Progenitor cell of endocrine pancreas (in vitro differentiated cells): Measurements from ENCODE around the gene ZGLP1. TPM values are rescaled to one million over a fixed set of nuclear protein-coding genes. Genes with fewer than 3 reads are reported as not detected.
"Not testable (repeated sequence)": the region's sequence is repeated elsewhere in the genome, so short reads cannot be mapped to it uniquely, and the experiment has no call there.

Source experiments
- DNase-seq: peaks from one replicate; pipeline ENCODE4 v3.0.0; 2021; ENCODE audit warnings: low spot score; ENCODE audit not compliant: unreplicated experiment
- H3K27ac Mint-ChIP-seq: 2 replicates; pipeline ENCODE4 v1.8.0; 2021; ENCODE audit warnings: mild to moderate bottlenecking, moderate library complexity, mixed read lengths
- H3K27me3 Mint-ChIP-seq: 2 replicates; pipeline ENCODE4 v1.8.0; 2021; ENCODE audit warnings: mixed read lengths
- H3K36me3 Mint-ChIP-seq: 2 replicates; pipeline ENCODE4 v1.8.0; 2022; ENCODE audit warnings: mixed read lengths; ENCODE audit not compliant: insufficient read depth
- H3K4me1 Mint-ChIP-seq: 2 replicates; pipeline ENCODE4 v1.8.0; 2021; ENCODE audit warnings: low read depth, mixed read lengths
- H3K4me3 Mint-ChIP-seq: 2 replicates; pipeline ENCODE4 v1.8.0; 2021; ENCODE audit warnings: low read depth, mild to moderate bottlenecking, moderate library complexity, mixed read lengths
- H3K9me3 Mint-ChIP-seq: 2 replicates; pipeline ENCODE4 v1.8.0; 2021; ENCODE audit warnings: low read depth, mixed read lengths
- total RNA-seq: library from RNA; stranded (reverse); gene quantifications from 2 replicates; pipeline ENCODE4 v1.2.1, GENCODE V29; 2021
- TF ChIP-seq, protein P1 (sequence below): fragments of 200-600 bp; sonication (generic); IDR thresholded peaks from one replicate; pipeline ENCODE4 v1.5.0; 2021; ENCODE audit warnings: antibody characterized with exemption, mild to moderate bottlenecking; ENCODE audit not compliant: unreplicated experiment

ZGLP1 gene
- total RNA-seq, 1 donor from 2014 or later, result 26.8 TPM

DNA sequence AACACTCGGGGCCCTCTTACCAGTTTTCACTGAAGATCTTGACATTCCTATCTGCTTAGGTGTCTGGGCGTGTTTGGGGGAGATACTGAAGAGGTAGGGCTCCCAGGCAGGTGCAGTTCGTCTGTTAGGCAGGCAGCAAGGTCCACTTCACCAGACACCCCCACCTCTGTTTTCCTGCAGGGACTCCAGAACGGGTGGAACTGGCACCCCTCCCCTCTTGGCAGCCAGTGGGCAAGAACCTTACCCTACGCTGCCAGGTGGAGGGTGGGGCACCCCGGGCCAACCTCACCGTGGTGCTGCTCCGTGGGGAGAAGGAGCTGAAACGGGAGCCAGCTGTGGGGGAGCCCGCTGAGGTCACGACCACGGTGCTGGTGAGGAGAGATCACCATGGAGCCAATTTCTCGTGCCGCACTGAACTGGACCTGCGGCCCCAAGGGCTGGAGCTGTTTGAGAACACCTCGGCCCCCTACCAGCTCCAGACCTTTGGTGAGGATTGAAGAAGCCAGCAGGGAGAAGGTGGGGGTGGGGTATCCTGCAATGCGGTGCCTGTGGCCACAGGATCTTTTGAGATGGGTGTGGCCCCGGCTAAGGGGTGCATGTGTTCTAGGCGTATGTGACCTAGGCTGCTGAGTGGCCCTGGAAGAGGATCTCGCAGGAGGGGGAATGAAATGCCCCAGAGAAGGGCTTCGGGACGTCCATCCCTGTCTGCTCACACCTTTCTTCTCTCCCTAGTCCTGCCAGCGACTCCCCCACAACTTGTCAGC is 26.1 kb downstream of the ZGLP1 start:
- Mint-ChIP-seq H3K4me3 (no peak overlapping the region), H3K4me1 (no peaks in the 10 kb centered on the region), H3K27me3 (peaks cover 52% of the 10 kb centered on the region), H3K36me3 (no peaks in the 10 kb centered on the region), H3K27ac (no peak overlapping the region), H3K9me3 (no peaks in the 10 kb centered on the region)
- DNase-seq, result no peak
- TF ChIP-seq, protein P1, sequence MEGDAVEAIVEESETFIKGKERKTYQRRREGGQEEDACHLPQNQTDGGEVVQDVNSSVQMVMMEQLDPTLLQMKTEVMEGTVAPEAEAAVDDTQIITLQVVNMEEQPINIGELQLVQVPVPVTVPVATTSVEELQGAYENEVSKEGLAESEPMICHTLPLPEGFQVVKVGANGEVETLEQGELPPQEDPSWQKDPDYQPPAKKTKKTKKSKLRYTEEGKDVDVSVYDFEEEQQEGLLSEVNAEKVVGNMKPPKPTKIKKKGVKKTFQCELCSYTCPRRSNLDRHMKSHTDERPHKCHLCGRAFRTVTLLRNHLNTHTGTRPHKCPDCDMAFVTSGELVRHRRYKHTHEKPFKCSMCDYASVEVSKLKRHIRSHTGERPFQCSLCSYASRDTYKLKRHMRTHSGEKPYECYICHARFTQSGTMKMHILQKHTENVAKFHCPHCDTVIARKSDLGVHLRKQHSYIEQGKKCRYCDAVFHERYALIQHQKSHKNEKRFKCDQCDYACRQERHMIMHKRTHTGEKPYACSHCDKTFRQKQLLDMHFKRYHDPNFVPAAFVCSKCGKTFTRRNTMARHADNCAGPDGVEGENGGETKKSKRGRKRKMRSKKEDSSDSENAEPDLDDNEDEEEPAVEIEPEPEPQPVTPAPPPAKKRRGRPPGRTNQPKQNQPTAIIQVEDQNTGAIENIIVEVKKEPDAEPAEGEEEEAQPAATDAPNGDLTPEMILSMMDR, result no peak

DNA sequence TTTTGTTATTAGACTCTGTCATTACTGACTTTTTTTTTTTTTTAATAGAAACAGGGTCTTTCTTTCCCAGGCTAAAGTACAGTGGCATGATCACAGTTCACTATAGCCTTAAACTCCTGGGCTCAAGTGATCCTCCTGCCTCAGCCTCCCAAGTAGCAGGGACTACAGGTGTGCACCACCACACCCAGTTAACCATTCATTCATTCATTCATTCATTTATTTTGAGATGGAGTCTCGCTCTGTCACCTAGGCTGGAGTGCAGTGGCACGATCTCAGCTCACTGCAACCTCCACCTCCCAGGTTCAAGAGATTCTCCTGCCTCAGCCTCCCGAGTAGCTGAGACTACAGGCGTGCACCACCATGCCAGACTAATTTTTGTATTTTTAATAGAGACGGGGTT is 27.6 kb downstream of the ZGLP1 start:
- H3K4me3 Mint-ChIP-seq, H3K4me1 Mint-ChIP-seq, H3K9me3 Mint-ChIP-seq, H3K36me3 Mint-ChIP-seq, DNase-seq, H3K27ac Mint-ChIP-seq: not testable (repeated sequence)
- peaks cover 43% of the 10 kb centered on the region for H3K27me3 Mint-ChIP-seq

DNA sequence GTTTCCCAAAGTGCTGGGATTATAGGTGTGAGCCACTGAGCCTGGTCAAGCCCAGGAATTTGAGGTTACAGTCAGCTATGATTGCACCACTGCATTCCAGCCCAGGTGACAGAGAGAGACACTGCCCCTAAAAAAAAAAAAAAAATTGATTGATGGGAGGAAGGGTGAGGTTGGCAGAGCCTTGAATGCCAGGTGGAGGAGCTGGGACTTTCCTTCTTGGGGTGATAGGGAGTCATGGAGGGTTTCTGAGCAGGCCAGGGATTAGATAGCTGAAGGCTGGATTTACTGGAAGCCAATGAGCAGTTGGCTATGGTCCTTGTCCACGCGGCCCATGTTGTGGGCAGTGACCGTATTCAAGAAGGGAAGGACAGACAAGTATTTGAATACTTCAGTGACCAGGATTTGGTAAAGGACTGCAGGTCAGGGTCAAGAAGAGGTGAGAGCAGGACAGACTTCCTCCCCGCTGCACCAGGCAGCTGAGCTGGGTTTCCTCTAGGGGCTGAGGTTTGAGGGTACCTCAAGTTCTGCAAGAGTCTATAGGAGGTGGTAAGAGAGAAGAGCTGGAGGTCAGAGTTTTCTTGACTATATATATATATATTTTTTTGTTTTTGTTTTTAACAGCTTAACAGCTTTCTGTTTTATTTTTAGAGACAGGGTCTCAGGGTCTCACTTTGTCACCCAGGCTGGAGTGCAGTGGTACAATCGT is 29.7 kb downstream of the ZGLP1 start:
- Mint-ChIP-seq H3K4me3 (no peak overlapping the region), H3K36me3 (no peaks in the 10 kb centered on the region), H3K9me3 (no peaks in the 10 kb centered on the region), H3K27me3 (peaks cover 21% of the 10 kb centered on the region), H3K27ac (no peak overlapping the region), H3K4me1 (no peaks in the 10 kb centered on the region)
- TF ChIP-seq, protein P1, result no peak
- DNase-seq, result no peak

DNA sequence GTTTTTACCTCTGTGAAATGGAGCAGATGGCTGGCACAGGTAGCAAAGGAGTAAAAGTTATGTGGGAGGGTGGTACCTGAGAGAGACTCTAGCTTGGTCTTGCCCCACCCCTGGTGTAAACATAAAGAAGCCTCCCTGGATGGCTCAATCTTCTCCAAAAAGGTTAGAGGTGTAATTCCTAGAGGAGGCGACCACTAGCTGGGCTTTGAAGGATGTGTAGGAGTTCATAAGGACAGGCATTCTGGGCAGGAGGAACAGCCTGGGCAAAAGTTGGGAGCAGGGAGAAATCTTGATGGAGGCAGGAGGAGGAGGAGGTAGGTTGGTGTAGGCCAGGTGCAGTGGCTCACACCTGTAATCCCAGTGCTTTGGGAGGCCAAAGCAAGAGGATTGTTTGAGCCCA is 30.7 kb downstream of the ZGLP1 start:
- Mint-ChIP-seq H3K27me3 (peaks cover 26% of the 10 kb centered on the region), H3K36me3 (no peaks in the 10 kb centered on the region), H3K27ac (no peak overlapping the region), H3K4me3 (no peak overlapping the region), H3K9me3 (no peaks in the 10 kb centered on the region), H3K4me1 (no peaks in the 10 kb centered on the region)
- TF ChIP-seq, protein P1, result no peak
- DNase-seq, result no peak

DNA sequence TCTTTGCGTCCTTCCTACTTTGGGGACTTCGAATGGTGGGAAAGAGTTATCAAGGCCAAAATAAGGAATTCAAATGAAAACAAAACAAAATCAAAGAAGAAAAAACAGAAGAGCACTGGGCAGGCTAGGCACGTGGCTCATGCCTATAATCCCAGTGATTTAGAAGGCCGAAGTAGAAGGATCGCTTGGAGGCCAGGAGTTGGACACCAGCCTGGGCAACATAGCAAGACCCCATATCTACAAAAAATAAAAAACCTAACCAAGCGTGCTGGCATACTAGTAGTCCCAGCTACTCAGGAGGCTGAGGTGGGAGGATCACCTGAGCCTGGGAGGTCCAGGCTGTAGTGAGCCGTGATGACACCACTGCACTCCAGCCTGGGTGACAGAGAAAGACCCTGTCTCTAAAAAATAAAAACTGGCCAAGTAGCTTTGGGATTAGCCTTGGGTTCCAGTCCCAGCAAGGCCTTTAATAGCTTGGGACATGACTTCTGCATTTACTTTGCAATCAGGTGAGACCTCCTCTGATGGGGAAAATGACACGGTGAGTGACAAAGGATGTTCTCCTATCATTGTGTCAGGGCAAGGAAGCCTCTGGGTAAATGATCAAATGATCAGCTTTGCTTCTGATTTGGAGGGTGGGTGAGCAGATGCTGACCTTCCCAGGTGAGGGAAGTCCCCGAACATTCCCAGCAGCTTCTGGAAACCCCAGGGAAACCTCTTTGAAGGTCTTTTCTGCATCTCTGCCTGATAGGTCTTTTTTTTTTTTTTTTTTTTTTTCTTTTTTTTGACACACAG is 31.6 kb downstream of the ZGLP1 start:
- Mint-ChIP-seq H3K36me3 (no peaks in the 10 kb centered on the region), H3K27me3 (peaks cover 23% of the 10 kb centered on the region), H3K4me3 (no peak overlapping the region), H3K9me3 (no peaks in the 10 kb centered on the region), H3K4me1 (no peaks in the 10 kb centered on the region), H3K27ac (no peak overlapping the region)
- DNase-seq, result no peak
- TF ChIP-seq, protein P1, result no peak
